K562 (cell line): ENCODE results near the gene SLC25A2. TPM values are rescaled to one million over a fixed set of nuclear protein-coding genes. Genes with fewer than 3 reads are reported as not detected.
A peak's percentile ranks its signal among the peaks of the same experiment; 100 is the strongest.

ENCODE experiments used
- CBX3 ChIP-seq, 2 experiments: IDR thresholded peaks; 1 replicate in 1 of 2; 2 replicates in 1 of 2; pipeline ENCODE4 v1.6.1; 2012; ENCODE audit warnings: inconsistent platforms in 2 of 2, low read length in 2 of 2, borderline replicate concordance in 1 of 2, control low read depth in 1 of 2
- ESRRB ChIP-seq: fragments of 250-450 bp; sonication (Bioruptor Pico); IDR thresholded peaks from 2 replicates; pipeline ENCODE4 v1.5.0; 2020; ENCODE audit warnings: mild to moderate bottlenecking, moderate library complexity, borderline replicate concordance
- HDAC2 ChIP-seq: fragments of 450-650 bp; IDR thresholded peaks from 2 replicates; pipeline ENCODE4 v1.6.1; 2016; ENCODE audit warnings: mild to moderate bottlenecking
- HEY1 ChIP-seq: fragments of 250-450 bp; sonication (Bioruptor Pico); IDR thresholded peaks from 2 replicates; pipeline ENCODE4 v1.5.0; 2020; ENCODE audit warnings: mild to moderate bottlenecking, moderate library complexity, borderline replicate concordance
- ILK ChIP-seq: fragments of 450-650 bp; IDR thresholded peaks from 2 replicates; pipeline ENCODE4 v1.6.1; 2016; ENCODE audit warnings: missing genetic modification characterization, low read depth, mild to moderate bottlenecking, missing compliant biosample characterization, moderate library complexity, borderline replicate concordance
- MEF2A ChIP-seq: IDR thresholded peaks from 2 replicates; pipeline ENCODE4 v1.6.1; 2011; ENCODE audit warnings: low read depth, mild to moderate bottlenecking, low read length, moderate library complexity; ENCODE audit not compliant: control insufficient read depth
- SETDB1 ChIP-seq: IDR thresholded peaks from one replicate; pipeline ENCODE4 v1.6.1; 2012; ENCODE audit warnings: low read length, control low read depth, inconsistent platforms
- SRSF3 ChIP-seq: fragments of 200-400 bp; formaldehyde crosslinking; IDR thresholded peaks from 2 replicates; pipeline ENCODE4 v1.6.1; 2016; ENCODE audit warnings: mild to moderate bottlenecking, low read length, moderate library complexity; ENCODE audit not compliant: insufficient read depth
- ZNF232 ChIP-seq: sonication (generic); formaldehyde crosslinking; IDR thresholded peaks from 2 replicates; pipeline ENCODE4 v1.8.0; 2022; ENCODE audit warnings: mild to moderate bottlenecking, missing genetic modification reagents
- polyA plus RNA-seq, 8 experiments: library from polyadenylated mRNA; depleted of rRNA in 4 of 8; stranded (reverse) in 5 of 8; unstranded in 3 of 8; fragments of >200 nt; fragmentation: Nextera tagmentation in 2 of 8; fragmentation: Illumina TruSeq in 1 of 8; extraction: Ambion mirVana in 2 of 8; extraction: Trizol in 1 of 8; gene quantifications; 2 replicates each; pipeline versions ENCODE4 v1.2.1 to v1.2.3, GENCODE V29; 2011 to 2014; ENCODE audit warnings: inconsistent platforms in 1 of 8, missing spikeins in 1 of 8
- total RNA-seq, 7 experiments: library from RNA; depleted of rRNA in 6 of 7; stranded (reverse); fragments of >200 nt in 6 of 7; fragmentation: Illumina TruSeq in 2 of 7; extraction: Trizol in 2 of 7; gene quantifications; 2 replicates each; pipeline versions ENCODE4 v1.2.1 to v1.2.3, GENCODE V29; 2011 to 2021; ENCODE audit warnings: low replicate concordance in 1 of 7
- TF ChIP-seq, protein P1 (sequence below): fragments of 250-450 bp; sonication (Bioruptor Pico); IDR thresholded peaks from 2 replicates; pipeline ENCODE4 v1.4.0; 2020; ENCODE audit warnings: mild to moderate bottlenecking, moderate library complexity, borderline replicate concordance
- TF ChIP-seq, protein P2 (sequence below): fragments of 450-650 bp; formaldehyde crosslinking; IDR thresholded peaks from 2 replicates; pipeline ENCODE4 v1.4.0; 2022; ENCODE audit warnings: missing genetic modification characterization
- TF ChIP-seq, protein P3 (sequence below): fragments of 450-650 bp; formaldehyde crosslinking; conservative IDR thresholded peaks from 2 replicates; pipeline ENCODE4 v1.4.0; 2022; ENCODE audit warnings: mild to moderate bottlenecking, missing genetic modification characterization
- TF ChIP-seq, protein P4 (sequence below): fragments of 250-450 bp; sonication (Bioruptor Pico); IDR thresholded peaks from 2 replicates; pipeline ENCODE4 v1.6.1; 2021; ENCODE audit warnings: mild to moderate bottlenecking

The SLC25A2 gene
- total and polyA plus RNA-seq, 9 of the 15 experiments (the other 6 are each of a cell fraction or from before 2014, with no cell fraction given): 0.09 to 0.11 (median 0.11) TPM; not detected in 6

DNA sequence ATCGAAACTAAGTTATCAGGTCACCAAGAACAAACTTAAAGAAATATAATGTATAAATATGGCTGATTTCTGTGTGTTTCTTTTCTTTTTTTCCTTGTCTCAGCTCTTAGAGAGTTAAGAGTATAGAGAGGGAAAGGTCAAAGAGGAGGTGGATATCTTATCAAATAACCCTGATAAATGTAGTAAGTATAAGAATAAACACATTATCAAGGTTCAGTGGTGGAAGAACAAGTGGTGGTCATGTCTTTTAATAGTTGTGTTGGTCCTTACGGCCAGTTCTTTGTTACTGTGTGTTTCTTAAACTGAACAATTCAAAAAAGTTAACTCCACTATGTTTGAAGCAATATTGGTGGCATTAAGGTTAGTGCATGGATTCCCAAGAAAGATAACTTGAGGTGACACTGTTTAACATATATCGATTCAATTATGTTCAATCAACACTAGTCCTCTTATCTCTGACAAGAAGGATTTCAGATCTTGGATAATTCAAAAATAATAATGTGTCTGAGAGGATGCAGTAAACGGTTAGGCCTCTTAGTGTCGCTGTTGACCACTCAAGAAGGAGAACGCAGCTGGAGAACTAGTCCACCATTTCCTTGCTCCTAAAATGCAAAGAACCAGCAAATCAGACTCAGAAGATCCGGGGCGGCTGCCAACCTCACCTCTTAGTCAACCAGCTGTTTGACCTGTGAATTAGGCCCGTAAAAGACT lies 39.5 kb upstream of the SLC25A2 start, which contains the start of gene PCDHGA3 (continued):
- TF ChIP-seq, protein P1, sequence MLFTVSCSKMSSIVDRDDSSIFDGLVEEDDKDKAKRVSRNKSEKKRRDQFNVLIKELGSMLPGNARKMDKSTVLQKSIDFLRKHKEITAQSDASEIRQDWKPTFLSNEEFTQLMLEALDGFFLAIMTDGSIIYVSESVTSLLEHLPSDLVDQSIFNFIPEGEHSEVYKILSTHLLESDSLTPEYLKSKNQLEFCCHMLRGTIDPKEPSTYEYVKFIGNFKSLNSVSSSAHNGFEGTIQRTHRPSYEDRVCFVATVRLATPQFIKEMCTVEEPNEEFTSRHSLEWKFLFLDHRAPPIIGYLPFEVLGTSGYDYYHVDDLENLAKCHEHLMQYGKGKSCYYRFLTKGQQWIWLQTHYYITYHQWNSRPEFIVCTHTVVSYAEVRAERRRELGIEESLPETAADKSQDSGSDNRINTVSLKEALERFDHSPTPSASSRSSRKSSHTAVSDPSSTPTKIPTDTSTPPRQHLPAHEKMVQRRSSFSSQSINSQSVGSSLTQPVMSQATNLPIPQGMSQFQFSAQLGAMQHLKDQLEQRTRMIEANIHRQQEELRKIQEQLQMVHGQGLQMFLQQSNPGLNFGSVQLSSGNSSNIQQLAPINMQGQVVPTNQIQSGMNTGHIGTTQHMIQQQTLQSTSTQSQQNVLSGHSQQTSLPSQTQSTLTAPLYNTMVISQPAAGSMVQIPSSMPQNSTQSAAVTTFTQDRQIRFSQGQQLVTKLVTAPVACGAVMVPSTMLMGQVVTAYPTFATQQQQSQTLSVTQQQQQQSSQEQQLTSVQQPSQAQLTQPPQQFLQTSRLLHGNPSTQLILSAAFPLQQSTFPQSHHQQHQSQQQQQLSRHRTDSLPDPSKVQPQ (CRISPR knock-in tag): no peak
- TF ChIP-seq, protein P2, sequence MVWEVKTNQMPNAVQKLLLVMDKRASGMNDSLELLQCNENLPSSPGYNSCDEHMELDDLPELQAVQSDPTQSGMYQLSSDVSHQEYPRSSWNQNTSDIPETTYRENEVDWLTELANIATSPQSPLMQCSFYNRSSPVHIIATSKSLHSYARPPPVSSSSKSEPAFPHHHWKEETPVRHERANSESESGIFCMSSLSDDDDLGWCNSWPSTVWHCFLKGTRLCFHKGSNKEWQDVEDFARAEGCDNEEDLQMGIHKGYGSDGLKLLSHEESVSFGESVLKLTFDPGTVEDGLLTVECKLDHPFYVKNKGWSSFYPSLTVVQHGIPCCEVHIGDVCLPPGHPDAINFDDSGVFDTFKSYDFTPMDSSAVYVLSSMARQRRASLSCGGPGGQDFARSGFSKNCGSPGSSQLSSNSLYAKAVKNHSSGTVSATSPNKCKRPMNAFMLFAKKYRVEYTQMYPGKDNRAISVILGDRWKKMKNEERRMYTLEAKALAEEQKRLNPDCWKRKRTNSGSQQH: no peak
- TF ChIP-seq MEF2A: no peak
- no peak for TF ChIP-seq ZNF232 (CRISPR knock-in tag)
- no peak for TF ChIP-seq ILK (tag)
- no peak for TF ChIP-seq SETDB1
- no peak for TF ChIP-seq SRSF3
- TF ChIP-seq, protein P3, sequence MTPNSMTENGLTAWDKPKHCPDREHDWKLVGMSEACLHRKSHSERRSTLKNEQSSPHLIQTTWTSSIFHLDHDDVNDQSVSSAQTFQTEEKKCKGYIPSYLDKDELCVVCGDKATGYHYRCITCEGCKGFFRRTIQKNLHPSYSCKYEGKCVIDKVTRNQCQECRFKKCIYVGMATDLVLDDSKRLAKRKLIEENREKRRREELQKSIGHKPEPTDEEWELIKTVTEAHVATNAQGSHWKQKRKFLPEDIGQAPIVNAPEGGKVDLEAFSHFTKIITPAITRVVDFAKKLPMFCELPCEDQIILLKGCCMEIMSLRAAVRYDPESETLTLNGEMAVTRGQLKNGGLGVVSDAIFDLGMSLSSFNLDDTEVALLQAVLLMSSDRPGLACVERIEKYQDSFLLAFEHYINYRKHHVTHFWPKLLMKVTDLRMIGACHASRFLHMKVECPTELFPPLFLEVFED (CRISPR knock-in tag): no peak
- TF ChIP-seq, protein P4, sequence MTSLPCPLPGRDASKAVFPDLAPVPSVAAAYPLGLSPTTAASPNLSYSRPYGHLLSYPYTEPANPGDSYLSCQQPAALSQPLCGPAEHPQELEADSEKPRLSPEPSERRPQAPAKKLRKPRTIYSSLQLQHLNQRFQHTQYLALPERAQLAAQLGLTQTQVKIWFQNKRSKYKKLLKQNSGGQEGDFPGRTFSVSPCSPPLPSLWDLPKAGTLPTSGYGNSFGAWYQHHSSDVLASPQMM (CRISPR knock-in tag): no peak
- no peak for TF ChIP-seq HEY1 (CRISPR knock-in tag)
- no peak for TF ChIP-seq HDAC2
- TF ChIP-seq ESRRB (CRISPR knock-in tag): no peak
- 0 out of 3 replicates have a peak, but pooled peaks of 1 of the 2 experiments have one; percentile 24 for TF ChIP-seq CBX3 (IDR thresholded peaks at IDR 0.05; ENCODE audit: borderline replicate concordance in 1 of 2, low read length in 2 of 2)
